Measurements from ENCODE around the gene SBF1. TPM values are rescaled to one million over a fixed set of nuclear protein-coding genes. Genes with fewer than 3 reads are reported as not detected.
"Not testable (repeated sequence)": the region's sequence is repeated elsewhere in the genome, so short reads cannot be mapped to it uniquely, and the experiment has no call there.

The SBF1 gene
- total RNA-seq (2014; rRNA removed; shearing (Covaris generic)), result 19.6 and 43.6 TPM in 2 replicates

DNA sequence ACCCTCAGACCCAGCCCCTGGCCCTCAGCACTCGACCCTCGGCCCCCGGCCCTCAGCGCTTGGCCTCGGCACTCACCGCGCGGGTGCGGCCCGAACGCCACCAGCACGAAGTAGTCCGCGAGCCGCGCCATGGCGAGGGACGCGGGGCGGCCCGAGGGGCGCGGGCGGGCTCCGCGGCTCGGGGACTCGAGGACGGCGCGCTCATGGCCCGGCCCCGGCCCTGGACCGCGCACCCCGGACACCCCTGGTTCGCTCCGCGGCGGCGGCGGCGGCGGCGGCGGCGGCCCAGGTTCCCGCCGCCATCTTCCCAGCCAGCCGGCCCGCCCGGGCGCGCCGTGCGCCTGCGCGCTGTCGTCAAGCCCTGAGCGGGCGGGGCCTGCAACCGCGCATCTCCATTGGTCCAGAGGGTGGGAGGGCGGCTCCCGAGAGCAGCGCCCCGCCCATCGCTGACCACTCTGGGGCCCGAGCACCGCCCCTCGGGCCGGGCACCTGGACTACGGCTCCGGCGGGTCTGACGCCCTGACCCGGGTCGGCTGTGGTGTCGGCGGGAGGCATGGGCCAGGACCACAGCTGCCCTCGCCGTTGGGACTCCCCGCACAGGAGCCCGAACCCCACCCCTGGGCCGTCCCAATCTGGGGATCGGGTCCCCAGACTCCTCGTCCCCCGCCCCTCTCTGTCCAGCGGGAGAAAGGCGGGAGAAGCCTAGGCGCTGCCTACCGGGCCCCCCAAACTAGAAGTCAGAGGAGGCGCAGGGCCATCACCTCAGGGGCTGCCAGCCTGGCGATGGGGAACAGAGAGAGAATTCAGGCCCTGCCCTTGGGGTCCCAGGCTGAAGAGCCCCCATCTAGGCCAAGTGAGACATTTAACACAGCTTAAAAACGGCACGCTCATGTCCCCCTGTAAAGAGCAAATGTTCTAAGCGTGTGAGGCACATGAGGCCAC, at the start of gene SBF1:
Gene SBF1, minus strand, starts transcription at position 326 of the 942 bp plus-strand sequence. Its CDS starts 195 bp downstream, at position 131.
- DNase-seq (ENCODE audit: low read depth), result peak; percentile 83

DNA sequence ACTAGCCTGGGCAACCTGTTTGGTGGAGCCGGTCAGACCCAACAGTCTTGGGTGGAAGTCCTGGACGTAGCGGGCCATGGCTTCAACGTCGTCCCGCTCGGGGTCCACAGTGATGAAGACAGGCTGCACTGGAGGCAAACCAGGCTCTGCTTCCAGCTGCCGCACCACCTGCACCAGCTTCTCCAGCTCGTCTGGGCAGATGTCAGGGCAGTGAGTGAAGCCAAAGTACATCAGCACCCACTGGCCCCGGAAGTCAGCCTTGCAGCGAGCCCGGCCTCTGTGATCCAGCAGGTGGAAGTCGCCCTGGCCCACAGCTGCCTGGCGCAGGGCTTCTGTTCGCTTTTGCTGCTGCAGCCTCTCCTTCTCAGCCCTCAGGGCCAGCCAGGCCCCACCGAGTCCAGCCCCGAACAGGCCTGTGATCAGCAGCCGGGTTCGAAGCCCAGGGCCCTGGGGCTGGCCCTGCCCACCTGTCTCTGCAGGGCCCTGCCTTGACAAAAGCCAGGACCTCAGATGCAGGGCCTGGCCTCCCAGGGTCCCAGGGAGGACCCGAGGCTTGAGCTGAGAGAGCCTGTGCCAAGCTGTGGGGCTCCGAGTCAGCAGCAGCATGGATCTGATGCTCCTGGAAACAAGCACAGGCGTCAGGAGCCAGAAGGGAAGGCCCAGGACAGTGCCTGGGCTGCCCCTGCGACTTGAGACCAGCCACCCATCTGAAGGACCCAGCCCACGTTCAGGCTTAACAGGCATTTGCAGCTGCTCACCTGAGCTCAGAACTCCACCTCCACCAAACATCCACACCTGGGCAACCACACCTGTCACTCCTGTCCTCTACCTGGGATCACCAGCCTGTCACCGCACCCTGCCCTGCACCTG, 49.2 kb upstream of the SBF1 start:
- no peak for DNase-seq (ENCODE audit: low read depth)

DNA sequence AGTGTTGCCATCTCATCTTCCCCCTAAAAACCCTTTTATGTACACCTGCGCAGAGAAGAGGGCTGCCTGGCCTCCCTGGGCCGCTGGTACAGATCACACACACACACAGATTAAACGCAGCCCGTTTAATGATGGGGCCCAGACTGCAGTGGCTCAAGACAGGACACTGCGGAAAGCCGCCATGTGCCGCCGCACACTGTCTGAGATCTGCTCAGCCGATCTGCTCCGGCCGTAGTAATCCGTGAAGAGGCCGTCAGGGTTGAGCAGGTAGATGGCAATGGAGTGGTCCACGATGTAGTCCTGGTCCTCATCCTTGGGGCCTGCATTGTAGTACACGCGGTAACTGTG, 48.6 kb upstream of the SBF1 start:
- DNase-seq (ENCODE audit: low read depth), result no peak

- DNase-seq (ENCODE audit: low read depth), result no peak
Measured at GRCh38 chr22:50522806-50523438, 48.1 kb upstream of the SBF1 start.

GRCh38 chr22:50522208-50522805, 47.5 kb upstream of the SBF1 start:
- no peak for DNase-seq (ENCODE audit: low read depth)

DNA sequence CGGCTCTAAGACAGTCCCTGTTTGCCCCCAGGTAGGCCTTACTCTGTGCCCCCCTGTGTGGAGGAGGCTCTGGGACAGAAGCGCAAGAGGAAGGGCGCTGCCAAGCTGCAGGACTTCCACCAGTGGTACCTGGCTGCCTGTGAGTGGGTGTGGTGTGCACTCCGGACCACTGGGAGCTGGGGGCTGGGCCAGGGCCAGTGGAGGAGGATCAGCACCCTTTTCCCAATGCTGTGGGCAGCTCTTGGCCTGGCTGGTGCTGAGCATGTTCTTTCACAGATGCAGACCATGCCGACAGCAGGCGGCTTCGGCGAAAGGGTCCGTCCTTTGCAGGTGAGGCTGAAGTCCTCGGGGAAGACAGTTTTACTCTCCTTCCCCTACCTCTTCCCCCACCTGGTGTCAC, 46.9 kb upstream of the SBF1 start:
- no peak for DNase-seq (ENCODE audit: low read depth)

DNA sequence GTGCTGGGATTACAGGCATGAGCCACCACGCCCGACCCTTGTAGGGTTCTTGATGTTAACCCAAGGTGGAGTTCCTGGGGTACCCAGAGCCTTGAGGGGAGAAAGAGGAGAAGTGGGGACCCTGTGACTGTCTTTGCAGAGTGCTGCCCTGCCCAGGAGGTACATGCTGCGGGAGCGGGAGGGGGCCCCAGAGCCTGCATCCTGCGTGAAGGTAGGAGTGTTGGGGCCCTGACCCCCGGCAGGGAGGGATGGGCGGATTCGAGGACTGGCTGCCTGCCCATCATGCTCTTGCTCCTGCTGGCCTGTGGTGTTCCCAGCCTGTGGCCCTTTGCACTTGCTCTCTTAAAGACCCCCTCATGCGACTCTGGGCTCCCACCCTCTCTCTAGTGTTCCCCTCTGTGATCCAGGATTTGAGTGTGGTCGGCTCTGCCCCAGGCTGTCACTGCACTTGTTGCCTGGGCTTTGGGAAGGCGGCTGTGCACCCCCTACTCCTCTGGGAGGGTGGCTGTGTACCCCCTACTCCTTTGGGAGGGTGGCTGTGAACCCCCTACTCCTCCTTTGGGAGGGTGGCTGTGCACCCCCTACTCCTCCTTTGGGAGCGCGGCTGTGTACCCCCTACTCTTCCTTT, 46.1 kb upstream of the SBF1 start:
- DNase-seq (ENCODE audit: low read depth), result no peak

DNA sequence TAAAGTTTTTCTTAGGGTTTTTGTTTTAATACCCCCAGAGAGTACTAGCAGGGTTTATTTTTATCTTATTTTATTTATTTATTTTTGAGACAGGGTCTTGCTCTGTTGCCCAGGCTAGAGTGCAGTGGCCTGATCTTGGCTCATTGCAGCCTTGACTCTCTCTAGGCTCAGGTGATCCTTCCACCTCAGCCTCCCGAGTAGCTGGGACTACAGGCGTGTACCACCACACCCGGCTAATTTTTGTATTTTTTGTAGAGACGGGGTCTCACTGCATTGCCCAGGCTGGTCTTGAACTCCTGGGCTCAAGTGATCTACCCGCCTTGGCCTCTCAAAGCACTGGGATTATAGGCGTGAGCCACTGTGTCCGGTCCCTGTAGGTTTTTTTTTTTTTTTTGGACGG, 45.3 kb upstream of the SBF1 start:
- not testable (repeated sequence) for DNase-seq (ENCODE audit: low read depth)

GRCh38 chr22:50519151-50519550, 44.3 kb upstream of the SBF1 start:
- no peak for DNase-seq (ENCODE audit: low read depth)

GRCh38 chr22:50518606-50519005, 43.8 kb upstream of the SBF1 start:
- no peak for DNase-seq (ENCODE audit: low read depth)

DNA sequence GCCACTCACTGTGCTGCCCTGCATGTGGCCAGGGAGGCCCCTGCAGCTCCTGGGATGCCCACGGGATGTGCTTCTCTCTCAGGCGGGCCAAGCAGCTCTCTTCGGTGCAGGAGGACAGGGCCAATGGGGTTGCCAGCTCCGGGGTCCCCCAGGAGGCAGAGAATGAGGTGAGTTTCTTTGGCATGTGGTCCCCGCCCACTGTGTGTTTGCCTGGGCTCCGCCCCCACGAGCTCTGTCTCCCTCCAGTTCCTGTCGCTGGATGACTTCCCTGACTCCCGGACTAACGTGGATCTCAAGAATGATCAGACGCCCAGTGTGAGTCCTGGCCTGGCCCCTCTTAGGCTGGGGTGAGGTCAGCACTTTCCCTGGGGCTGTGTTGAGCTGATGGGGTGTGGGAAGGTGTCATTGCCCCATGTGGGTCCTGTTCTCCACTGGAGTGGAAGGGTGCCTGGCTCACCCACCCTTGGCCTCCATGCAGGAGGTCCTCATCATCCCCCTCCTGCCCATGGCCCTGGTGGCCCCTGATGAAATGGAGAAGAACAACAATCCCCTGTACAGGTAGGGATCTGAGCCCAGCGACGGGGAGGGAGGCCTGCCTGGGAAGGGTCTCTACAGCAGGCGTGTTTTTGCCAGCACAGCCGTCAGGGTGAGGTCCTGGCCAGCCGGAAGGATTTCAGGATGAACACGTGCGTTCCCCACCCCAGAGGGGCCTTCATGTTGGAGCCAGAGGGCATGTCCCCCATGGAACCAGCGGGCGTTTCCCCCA, 42.8 kb upstream of the SBF1 start:
- no peak for DNase-seq (ENCODE audit: low read depth)

DNA sequence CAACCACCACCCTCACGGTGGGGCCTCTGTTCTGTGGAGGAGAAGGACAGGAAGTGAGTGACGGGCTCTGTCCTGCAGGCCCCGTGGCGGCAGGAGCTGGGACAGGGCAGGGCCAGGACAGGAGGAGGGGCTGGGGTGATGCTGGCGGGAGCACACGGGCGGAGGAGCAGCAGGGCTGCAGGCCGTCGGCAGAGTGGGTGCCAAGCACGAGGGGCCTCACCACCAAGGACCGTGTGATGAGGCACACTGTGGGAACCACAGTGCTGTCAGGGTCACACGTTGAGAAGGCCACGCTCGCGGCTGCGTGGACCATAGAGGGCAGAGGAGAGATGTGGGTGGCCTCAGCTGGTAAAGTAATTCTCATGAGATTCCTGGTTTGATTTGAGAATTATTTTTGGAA, 42.1 kb upstream of the SBF1 start:
- DNase-seq (ENCODE audit: low read depth), result no peak

DNA sequence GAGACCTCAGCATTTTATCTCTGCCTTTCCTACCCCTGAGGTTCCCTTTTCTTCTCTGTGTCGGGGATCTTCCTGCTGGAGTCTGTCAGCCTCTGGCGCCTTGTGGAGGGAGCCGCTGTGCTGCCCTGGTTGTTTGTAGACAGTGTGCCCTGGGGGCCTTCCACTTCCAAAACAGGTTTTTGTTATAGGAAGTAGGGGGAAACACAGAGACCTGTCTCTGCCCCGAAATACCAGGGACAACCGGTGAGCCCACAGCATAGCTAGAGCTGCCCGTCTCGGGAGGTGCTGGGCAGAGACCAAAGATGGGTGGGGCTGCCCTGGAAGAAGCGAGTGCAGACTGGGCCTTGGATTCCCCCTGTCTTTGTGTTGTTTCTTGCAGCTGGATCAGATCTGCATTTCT, 41.2 kb upstream of the SBF1 start:
- no peak for DNase-seq (ENCODE audit: low read depth)

- no peak for DNase-seq (ENCODE audit: low read depth)
Measured at GRCh38 chr22:50513175-50513574, 38.3 kb upstream of the SBF1 start.

- DNase-seq (ENCODE audit: low read depth), result no peak
Measured at GRCh38 chr22:50508897-50509296, 34.1 kb upstream of the SBF1 start.

- DNase-seq (ENCODE audit: low read depth), result peak; percentile 89
Measured at GRCh38 chr22:50507991-50508884, 33.4 kb upstream of the SBF1 start, which contains the start of gene NCAPH2. NCAPH2 (plus strand) TSS chr22:50508224; CDS start chr22:50508338, 114 bp downstream.

GRCh38 chr22:50507421-50507990, 32.7 kb upstream of the SBF1 start, which contains the start of gene LMF2:
LMF2 (minus strand) TSS chr22:50507702; CDS start chr22:50507675, 27 bp downstream.
- DNase-seq (ENCODE audit: low read depth), result peak; percentile 63

- no peak for DNase-seq (ENCODE audit: low read depth)
Measured at GRCh38 chr22:50506611-50507420, 32.0 kb upstream of the SBF1 start.

All from M059J (cell line).